Ishikawa (cell line): ENCODE measurements around the gene ZBTB22.
A peak's percentile ranks its signal among the peaks of the same experiment; 100 is the strongest.

ENCODE experiments used
- CEBPB ChIP-seq: IDR thresholded peaks from 2 replicates; pipeline ENCODE4 v1.6.1; 2012
- CREB1 ChIP-seq: IDR thresholded peaks from 2 replicates; pipeline ENCODE4 v1.6.1; 2012; ENCODE audit warnings: low read depth
- EGR1 ChIP-seq: IDR thresholded peaks from 2 replicates; pipeline ENCODE4 v1.6.1; 2012
- EP300 ChIP-seq: IDR thresholded peaks from 2 replicates; pipeline ENCODE4 v1.6.1; 2012; ENCODE audit warnings: borderline replicate concordance
- MAX ChIP-seq: IDR thresholded peaks from 2 replicates; pipeline ENCODE4 v1.6.1; 2012
- NFIC ChIP-seq: IDR thresholded peaks from 2 replicates; pipeline ENCODE4 v1.6.1; 2012
- RAD21 ChIP-seq: IDR thresholded peaks from 2 replicates; pipeline ENCODE4 v1.6.1; 2012; ENCODE audit warnings: low read depth
- REST ChIP-seq: IDR thresholded peaks from 2 replicates; pipeline ENCODE4 v1.6.1; 2012; ENCODE audit warnings: low read depth, mild to moderate bottlenecking
- TAF1 ChIP-seq: IDR thresholded peaks from 2 replicates; pipeline ENCODE4 v1.6.1; 2012; ENCODE audit warnings: low read depth, mild to moderate bottlenecking
- TCF12 ChIP-seq: IDR thresholded peaks from 2 replicates; pipeline ENCODE4 v1.6.1; 2012; ENCODE audit warnings: low read depth
- TEAD4 ChIP-seq: IDR thresholded peaks from 2 replicates; pipeline ENCODE4 v1.6.1; 2012
- USF1 ChIP-seq: IDR thresholded peaks from 2 replicates; pipeline ENCODE4 v1.6.1; 2012
- YY1 ChIP-seq: IDR thresholded peaks from 2 replicates; pipeline ENCODE4 v1.6.1; 2012; ENCODE audit warnings: low read depth
- ZBTB7A ChIP-seq: IDR thresholded peaks from 2 replicates; pipeline ENCODE4 v1.6.1; 2012; ENCODE audit warnings: low read depth

Gene ZBTB22

GRCh38 chr6:33298773-33299236 lies 18.7 kb downstream of the ZBTB22 start, which contains the start of gene RGL2:
Gene RGL2 (minus strand): TSS chr6:33298942. CDS start chr6:33298610, 332 bp downstream.
- peak; percentile 53; the same call in 1 of the 2 replicates for TF ChIP-seq ZBTB7A
- no peak for TF ChIP-seq CREB1

GRCh38 chr6:33297956-33298772 lies 19.4 kb downstream of the ZBTB22 start:
- TF ChIP-seq TAF1 (0 out of 2 replicates have a peak, but pooled peaks have one; percentile 29), MAX (no peak; the same call in 1 of the 2 replicates), REST (no peak), EGR1 (no peak), ZBTB7A (peak; percentile 12; the same call in 1 of the 2 replicates), RAD21 (no peak), YY1 (no peak), USF1 (no peak)

GRCh38 chr6:33297406-33297955 lies 20.1 kb downstream of the ZBTB22 start:
- TF ChIP-seq TEAD4: no peak
- no peak for TF ChIP-seq RAD21
- TF ChIP-seq TAF1: no peak; the same call in 1 of the 2 replicates
- TF ChIP-seq ZBTB7A: peak; percentile 78; the same call in 1 of the 2 replicates
- peak; percentile 98 for TF ChIP-seq USF1
- TF ChIP-seq MAX: peak; percentile 54

GRCh38 chr6:33296797-33297405 lies 20.6 kb downstream of the ZBTB22 start:
- no peak for TF ChIP-seq ZBTB7A

GRCh38 chr6:33295621-33296369 lies 21.7 kb downstream of the ZBTB22 start:
- TF ChIP-seq CEBPB (no peak), NFIC (no peak), EP300 (no peak), USF1 (no peak), EGR1 (no peak), MAX (no peak), TAF1 (no peak), YY1 (no peak), TCF12 (no peak), CREB1 (no peak)

- TF ChIP-seq NFIC (no peak), TEAD4 (no peak), CEBPB (no peak), YY1 (no peak)
Observed at GRCh38 chr6:33294086-33294823, 23.3 kb downstream of the ZBTB22 start.
